Skin of body (tissue), 3 donors: ENCODE measurements around the gene ARMH4. TPM values are rescaled to one million over a fixed set of nuclear protein-coding genes. Genes with fewer than 3 reads are reported as not detected.

Experiments
- DNase-seq: peaks from one replicate; lab custom pipeline; 2025; lab: John Stamatoyannopoulos, UW
- small RNA-seq: library from RNA; depleted of rRNA; stranded (forward); fragments of <200 nt; gene quantifications from one replicate; pipeline ENCODE3, GENCODE V24; 2014; ENCODE audit warnings: low replicate concordance
- total RNA-seq: library from RNA; depleted of rRNA; stranded (reverse); fragments of >200 nt; gene quantifications from one replicate; pipeline ENCODE4 v1.2.3, GENCODE V29; 2014

Gene ARMH4
- total RNA-seq, 1 donor from 2014 or later: 13.8 TPM

DNA sequence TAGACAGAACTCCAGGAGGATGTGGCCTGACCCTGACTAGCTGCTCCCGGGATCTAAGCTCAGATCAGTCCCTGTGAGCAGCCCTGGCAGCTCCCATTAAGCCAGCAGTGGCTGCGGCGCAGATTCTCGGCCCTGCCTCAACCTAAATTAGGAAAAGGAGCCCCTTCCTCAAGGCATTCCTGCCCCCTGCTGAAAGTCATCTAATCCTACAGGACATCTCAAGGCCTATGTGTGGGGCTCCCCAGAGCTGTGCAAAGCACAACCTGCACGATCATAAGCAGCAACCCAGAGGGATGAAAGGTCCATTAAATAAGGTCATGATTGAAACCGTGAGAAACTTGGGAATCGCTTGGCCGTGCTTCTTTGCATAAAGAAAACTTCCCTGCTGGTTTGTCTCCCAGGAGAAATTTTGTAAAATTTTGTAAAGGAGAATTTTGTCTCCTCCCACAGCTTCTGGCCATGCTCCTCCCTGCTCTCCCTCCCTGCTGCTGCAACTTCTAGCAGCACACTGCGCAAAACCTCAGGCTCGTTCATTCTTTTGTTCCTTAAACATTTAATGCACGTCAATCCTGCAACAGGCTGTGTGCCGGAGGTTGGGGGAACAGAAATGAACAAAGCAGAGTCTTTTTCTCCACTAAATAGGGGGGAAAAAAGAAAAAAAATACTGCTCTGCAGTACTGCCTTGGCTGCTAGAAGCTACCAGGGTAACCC lies 189.5 kb downstream of the ARMH4 start:
- DNase-seq: no peak

DNA sequence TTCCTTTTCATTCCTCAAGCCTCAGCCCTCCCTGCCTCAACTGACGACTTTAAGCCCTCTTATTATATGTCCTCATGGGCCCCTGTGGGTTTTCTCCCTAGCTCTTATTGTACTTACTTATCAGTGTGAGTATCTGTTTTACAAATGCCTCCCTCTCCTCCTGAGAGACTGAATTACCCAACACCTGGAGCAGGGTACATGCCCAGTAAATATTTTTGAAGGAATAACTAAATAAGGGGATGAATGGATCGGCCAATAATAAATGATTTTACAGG lies 190.3 kb downstream of the ARMH4 start:
- no peak for DNase-seq

DNA sequence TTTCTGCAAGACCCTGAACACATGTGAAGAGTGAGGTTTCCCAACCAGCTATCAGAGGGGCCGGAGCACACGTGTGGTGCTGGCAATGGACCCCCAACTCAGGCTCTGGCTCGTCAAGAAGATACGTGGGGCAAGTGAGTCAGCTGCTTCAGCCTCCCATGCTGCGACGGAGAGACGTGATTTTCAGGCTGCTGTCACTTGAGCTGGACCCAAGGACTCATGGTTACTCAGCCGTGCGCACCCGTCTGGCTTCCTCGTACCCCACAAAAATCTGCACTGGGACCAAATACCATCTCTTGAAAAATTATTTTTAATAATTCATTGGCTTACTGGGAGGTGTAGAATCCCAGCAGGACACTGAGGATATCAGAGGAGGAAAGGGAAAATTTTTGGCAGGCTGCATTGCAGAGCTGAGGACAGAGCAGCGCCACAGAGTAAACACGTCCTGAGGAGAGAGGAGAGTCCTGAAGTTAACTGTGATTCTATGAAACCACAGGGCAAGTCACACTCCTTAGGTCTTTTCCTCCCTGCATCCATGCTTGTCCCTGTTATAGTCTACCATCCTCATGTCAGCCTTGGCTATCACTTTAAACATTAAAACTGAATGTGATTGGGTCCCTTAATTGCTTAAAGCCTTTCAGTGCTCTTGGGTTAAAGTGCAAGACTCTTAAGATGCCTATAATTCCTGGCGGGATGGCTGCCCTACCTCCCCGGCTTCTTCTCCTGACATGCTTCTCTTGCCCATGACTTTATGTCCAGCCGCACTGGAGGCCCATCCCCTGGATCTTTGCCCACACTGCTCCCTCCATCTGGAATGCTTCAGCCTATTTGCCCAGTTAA lies 190.8 kb downstream of the ARMH4 start:
- DNase-seq: no peak

DNA sequence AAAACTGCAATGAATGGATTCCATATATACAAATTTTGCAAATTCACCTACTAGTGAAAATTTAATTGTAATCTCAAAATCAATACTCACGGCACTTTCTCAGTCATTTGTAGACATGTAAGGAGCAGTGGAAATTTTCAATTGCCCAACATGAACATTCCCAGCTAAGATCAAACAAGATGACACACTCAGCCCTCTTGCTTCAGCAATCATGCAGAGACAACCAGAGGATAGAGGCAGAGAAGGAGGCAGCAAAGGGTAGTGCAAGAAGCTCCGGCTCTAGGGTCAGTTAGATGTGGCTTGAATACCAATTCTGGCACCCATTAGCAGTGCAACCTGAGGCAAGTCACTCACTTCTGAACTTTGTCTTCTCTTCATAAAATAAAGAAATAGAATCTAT lies 194.6 kb downstream of the ARMH4 start:
- no peak for DNase-seq

Small RNA genes lying within 50 kb of the gene (small RNA-seq; reads per million reads assigned to genes)
- gene RN7SL598P: not detected

Other genes starting within 250 kb of the ARMH4 start
- gene ACTR10, start 47.9 kb upstream of the ARMH4 start, total RNA-seq: 65.6 TPM
- 54.5 TPM for gene PSMA3, start 92.6 kb upstream of the ARMH4 start, total RNA-seq
- gene ARID4A, start 146.3 kb upstream of the ARMH4 start, total RNA-seq: 31.6 TPM
- gene TOMM20L, start 243.7 kb upstream of the ARMH4 start, total RNA-seq: not detected